NCI-H2171 treated with DMSO at 0.1 percent for 48 hours (cell line): Measurements from ENCODE around the gene ARAP2.
A peak's percentile ranks its signal among the peaks of the same experiment; 100 is the strongest.

ENCODE experiments used
- DNase-seq: peaks from one replicate; lab custom pipeline; 2025; lab: John Stamatoyannopoulos, UW

The ARAP2 gene

DNA sequence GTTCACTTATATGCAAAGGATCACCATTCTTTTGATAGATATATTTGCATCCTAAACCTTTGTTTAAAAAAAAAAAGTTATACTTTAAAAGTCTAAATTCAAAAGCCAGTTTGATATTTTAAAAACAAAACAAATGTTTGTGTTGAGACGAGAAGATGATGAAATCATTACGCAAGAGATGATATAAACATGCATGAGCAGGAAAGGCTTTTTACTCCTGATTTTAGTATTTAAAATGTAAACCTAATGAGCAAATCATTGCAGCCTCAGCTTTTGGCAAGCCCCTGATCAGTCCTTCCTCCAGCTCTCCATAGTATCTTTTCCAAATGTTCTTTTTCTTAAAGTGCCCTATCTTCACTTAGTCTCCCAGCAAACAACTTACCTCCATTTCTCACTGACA lies 115.6 kb downstream of the ARAP2 start:
- DNase-seq, result no peak

DNA sequence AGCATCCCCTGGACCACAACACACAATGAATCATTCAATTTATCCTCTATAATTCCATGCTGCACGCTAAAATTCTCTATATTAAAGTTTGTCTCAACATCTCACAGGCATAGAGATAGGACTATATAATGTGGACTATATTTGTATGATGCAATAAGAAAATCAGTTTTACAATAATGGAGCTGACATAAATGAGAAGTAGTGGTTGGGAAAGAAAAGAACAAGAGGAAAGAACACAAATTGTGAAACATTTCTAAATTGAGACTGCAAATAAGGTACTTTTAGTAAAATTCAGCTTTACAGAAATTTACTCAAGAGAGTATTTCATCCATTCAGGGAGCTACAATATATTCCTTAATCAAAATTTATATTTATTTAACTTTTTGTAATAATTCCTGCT lies 120.4 kb downstream of the ARAP2 start:
- DNase-seq, result no peak

DNA sequence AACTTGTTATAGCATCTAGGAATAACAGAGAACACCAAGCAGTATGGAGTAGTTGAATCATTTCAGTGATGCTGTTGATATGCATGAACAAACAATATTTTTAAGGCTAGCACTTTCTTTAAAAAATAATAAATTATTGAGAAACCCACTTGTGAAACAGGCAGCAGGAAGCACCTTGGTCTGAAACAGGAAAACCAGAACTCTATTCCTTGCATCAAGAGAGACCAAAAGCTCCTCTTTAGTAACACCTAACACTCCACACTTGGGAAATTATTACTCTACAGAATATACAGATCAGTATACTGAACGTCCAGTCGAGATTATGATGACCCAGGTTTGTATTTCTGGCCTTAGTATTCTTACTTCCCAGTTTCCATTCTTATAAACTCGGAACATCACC lies 129.0 kb downstream of the ARAP2 start:
- DNase-seq, result no peak

DNA sequence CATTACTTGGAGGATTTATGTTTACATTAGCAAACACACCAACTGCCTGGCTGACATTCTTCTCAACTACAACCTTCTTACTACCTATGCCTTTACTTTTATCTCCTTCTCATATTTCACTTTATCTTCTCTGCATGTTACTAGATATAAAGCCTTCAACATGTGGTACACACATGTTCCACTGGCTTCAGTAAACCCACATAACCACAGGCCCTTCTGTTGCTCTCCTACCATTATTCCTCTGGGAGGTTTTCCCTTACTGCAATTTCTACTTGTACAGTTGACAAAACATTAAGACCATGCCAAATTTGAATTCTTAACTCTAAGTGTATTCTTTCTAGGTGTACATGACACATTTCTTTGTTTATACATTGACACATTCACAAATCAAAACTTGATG lies 133.1 kb downstream of the ARAP2 start:
- peak; percentile 94 for DNase-seq

- no peak for DNase-seq
Measured at GRCh38 chr4:36099509-36099908, 144.8 kb downstream of the ARAP2 start.

GRCh38 chr4:36094995-36095394 lies 149.3 kb downstream of the ARAP2 start:
- no peak for DNase-seq

GRCh38 chr4:36091997-36092396 lies 152.3 kb downstream of the ARAP2 start:
- DNase-seq, result no peak

DNA sequence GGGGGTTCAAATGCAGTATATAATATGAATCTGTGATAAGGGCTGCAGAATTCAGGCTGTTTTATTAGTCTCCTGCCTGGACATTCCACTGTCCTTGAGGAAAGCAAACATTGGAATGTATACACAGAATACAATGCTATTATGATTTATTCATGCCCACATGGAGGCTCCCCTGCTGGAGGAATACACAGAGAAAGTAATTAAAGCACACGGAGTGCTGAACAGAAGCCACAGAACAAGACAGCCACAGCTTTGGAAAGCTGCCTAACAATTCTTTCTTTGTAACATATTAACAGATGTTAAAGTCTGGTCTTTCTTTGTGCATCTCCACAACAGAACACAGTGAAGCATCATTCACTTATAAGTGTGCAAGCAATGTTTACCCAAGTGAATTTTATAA lies 155.8 kb downstream of the ARAP2 start:
- DNase-seq, result peak; percentile 8

GRCh38 chr4:36086261-36086786 lies 158.0 kb downstream of the ARAP2 start:
- DNase-seq, result no peak

GRCh38 chr4:36082817-36083216 lies 161.5 kb downstream of the ARAP2 start:
- no peak for DNase-seq

- DNase-seq, result no peak
Measured at GRCh38 chr4:36081185-36081584, 163.1 kb downstream of the ARAP2 start.

DNA sequence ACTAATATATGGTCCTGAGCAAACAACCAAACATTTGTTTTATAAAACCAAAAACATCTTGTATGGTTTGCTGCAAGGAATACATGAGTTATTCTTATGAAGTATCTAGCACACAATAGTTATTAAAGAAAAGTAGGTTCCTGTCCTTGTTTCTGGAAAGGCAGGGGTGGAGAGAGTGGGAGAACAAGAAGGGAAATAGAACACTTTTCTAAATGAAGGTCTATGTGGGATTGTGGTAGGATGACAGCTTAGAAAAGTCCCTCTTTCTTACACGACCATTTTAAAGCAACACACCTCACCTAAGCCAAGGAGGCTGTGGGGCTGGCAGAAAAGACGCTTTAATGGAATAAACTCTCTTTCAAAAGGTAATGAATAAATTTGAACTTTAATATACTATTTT lies 164.6 kb downstream of the ARAP2 start:
- no peak for DNase-seq

DNA sequence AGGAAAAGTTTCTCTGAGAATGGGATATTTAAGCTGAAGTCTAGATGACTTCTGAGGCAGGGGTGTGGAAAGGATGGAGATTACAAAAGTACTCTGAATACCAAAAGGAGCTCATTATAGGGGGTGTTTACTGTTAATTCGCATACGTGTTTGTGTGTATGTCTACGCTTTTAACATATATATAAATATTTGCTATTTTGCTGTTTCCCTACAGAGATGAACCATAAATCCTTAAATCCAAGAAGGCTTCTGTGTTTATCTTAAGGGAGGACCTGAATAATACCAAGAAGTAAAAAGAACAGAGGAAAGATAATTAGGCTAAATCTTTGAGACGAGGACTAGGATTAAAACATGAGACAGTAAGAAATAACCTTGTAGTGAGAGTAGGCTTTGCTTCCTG lies 166.0 kb downstream of the ARAP2 start:
- DNase-seq, result no peak

DNA sequence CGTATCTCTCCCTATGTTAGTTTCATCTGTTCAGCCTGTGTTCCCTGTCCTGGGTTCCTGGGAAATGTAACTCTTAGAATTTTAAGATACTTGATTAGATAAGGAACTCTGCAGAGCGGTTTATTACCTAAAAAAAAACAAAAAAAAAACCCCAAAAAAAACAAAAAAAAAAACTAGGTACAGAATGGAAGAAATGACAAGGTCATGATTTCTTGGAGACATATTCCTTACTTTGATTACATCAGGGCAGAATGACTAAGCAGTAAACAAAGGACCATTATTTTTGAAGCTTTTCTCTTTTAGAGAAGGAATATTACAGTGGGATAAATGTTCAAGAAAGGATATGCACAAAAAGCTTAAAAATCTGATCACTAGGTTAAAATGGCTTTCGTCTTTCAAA lies 171.8 kb downstream of the ARAP2 start:
- DNase-seq, result no peak

DNA sequence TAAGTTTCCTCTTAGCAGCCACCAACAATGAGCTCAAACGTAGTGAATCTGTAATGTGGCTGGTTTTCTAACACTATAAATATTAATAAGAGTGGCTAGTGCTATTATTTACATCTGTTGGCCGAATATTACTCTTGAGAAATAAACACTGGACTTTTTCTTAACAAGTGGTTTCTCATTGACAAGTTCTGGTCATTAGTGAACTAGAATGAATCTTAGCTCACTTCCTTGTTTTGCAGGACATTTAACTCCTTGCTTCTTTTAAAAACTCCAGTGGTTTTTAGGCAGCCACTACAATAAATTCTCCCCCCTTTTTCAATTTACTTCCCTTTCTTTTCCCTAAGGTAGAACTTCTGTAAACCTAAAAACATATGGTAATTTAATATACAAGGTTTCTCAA lies 177.2 kb downstream of the ARAP2 start:
- no peak for DNase-seq

DNA sequence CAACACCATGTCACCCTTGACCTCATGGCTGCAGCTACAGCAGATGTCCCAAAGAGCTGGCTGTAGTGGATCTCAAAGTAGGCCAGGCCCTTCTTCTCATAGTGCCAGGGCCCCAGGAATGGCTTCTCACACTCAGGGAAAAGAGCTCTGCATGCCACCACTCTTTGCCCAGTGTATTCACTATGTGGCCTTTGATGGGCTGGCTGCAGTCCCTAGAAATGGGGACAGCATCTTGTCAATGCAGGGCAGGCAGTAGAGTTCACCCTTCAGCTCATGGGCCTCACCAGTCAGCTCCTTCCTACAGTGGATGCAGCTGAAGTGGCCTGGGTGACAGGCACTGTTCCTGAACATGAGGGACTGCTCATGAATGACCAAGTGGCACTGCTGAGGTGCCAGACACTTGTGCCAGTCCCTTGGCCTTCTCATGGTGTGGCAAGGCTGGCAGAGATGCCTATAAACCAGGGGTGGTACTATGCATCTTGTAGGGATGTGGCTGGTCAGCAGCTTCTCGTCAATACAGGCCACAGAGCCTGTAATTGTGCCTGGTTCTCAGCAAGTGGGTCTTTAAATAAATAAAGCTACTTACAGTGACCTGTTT lies 178.9 kb downstream of the ARAP2 start:
- DNase-seq, result no peak

GRCh38 chr4:36064117-36064516 lies 180.2 kb downstream of the ARAP2 start:
- DNase-seq, result no peak

DNA sequence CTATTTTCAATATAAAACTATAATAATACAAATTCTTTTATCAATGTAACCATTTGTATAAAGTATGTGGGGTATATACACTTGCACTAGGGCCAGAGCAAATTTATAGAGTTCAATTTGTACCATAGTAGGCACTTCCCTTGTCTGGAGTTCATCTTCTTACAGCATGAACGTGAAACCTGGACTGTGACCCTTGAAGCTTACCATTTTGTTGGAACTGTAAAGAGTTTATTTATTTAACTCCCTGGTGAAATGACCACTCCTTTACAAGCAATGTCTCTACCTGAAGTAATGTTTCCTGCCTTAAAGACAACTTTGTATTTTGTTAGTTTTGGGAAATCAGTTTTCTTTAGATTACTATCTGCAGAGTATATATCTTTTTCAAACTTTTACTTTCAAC lies 188.2 kb downstream of the ARAP2 start:
- DNase-seq, result no peak

GRCh38 chr4:36054694-36055422 lies 189.5 kb downstream of the ARAP2 start:
- no peak for DNase-seq

DNA sequence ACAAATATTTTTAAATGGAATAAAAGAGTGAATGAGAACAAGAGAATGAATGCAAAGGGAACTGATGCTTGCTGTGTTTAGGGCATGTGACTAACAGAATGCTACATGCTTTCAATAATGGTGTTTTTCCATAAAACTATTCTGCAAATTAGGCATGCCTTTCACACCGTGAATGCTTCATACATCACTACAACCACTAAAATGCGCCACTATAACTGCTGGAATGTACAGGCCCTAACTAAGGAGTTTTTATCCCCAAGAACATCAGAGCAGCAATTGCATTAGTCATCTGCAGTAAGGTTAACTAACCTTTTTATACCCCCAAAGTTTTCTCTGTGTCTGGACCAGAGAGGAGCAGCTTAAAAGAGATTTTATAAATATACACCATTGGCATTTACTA lies 190.4 kb downstream of the ARAP2 start:
- no peak for DNase-seq

DNA sequence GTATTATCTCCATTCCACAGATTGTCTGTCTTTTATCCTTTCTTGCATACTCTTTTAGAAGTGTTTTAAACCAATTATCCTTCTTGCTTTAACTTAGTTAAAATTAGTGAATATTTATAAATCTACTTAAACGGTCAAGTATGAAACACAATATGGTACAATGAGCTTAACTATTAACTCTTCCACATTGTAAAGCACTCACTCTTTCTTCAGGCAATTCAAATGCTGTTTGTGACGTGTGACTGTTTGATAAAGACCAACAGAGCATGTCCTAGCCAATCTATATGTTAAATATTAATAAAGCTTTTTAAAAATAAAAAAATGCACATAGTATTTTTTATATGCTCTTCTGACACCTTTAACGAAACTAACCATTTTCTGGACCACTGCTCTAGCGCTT lies 192.7 kb downstream of the ARAP2 start:
- DNase-seq, result no peak

- DNase-seq, result no peak
Measured at GRCh38 chr4:36046026-36046425, 198.3 kb downstream of the ARAP2 start.

DNA sequence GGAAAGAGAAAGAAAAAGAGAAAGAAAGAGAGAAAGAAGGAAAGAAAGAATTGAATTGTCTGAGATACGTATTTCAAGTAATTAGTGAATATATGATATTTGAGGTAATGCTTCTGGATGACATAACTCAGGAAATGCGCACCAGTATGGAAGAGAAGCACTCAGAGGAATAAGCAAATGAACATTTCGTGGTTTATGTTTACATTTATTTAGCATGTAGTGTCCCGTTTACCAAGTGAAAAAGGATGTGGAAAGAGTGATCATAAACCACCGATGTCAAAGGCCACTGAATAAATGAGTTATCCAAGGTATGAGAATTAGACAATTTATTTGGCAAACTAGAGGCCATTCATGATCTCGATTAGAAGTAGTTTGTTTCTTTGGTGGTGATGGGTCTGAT lies 200.4 kb downstream of the ARAP2 start:
- no peak for DNase-seq

- no peak for DNase-seq
Measured at GRCh38 chr4:36043241-36043640, 201.1 kb downstream of the ARAP2 start.
